AG09309 (cell line): ENCODE data around the gene CALML6.
A peak's percentile ranks its signal among the peaks of the same experiment; 100 is the strongest.

ENCODE experiments used
- DNase-seq: peaks from one replicate; pipeline ENCODE4 v3.0.0-alpha.2; 2010; ENCODE audit warnings: low read depth
- H3K4me3 ChIP-seq: 2 replicates; pipeline ENCODE4 v1.5.1; 2011; ENCODE audit warnings: mild to moderate bottlenecking, low read depth, low read length, moderate library complexity; ENCODE audit not compliant: control insufficient read depth
- TF ChIP-seq, protein P1 (sequence below): IDR thresholded peaks from 2 replicates; pipeline ENCODE4 v1.5.1; 2011; ENCODE audit warnings: mild to moderate bottlenecking, low read depth, low read length, inconsistent platforms; ENCODE audit not compliant: insufficient read depth, control insufficient read depth; ENCODE audit errors: missing control alignments

Gene CALML6

DNA sequence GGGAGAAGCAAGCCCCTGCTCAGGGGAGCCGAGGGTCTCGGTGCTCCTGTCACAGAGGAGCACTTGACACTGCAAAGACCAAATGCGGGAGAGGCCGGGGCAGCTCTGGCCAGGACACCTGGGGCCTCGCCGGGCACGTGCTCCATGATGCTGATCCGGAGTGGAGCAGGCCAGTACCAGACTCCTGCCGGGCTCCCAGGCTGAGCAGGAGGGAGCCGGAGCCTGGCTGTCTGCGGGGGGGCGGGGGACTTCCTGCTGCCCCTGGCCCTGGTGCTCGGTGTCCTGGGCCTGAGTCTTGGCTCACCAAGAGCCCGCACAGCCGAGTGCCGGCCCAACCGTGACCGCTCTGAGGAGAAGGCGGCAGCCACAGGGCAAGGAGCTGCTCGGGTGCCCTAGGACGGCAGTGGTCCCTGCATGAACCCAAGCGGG, 42.5 kb downstream of the CALML6 start:
- no peak for DNase-seq
- TF ChIP-seq, protein P1, sequence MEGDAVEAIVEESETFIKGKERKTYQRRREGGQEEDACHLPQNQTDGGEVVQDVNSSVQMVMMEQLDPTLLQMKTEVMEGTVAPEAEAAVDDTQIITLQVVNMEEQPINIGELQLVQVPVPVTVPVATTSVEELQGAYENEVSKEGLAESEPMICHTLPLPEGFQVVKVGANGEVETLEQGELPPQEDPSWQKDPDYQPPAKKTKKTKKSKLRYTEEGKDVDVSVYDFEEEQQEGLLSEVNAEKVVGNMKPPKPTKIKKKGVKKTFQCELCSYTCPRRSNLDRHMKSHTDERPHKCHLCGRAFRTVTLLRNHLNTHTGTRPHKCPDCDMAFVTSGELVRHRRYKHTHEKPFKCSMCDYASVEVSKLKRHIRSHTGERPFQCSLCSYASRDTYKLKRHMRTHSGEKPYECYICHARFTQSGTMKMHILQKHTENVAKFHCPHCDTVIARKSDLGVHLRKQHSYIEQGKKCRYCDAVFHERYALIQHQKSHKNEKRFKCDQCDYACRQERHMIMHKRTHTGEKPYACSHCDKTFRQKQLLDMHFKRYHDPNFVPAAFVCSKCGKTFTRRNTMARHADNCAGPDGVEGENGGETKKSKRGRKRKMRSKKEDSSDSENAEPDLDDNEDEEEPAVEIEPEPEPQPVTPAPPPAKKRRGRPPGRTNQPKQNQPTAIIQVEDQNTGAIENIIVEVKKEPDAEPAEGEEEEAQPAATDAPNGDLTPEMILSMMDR: no peak
- no peak overlapping the region for H3K4me3 ChIP-seq

GRCh38 chr1:1958071-1958541, 43.0 kb downstream of the CALML6 start:
- H3K4me3 ChIP-seq: no peak overlapping the region
- DNase-seq: no peak
- TF ChIP-seq, protein P1: no peak

DNA sequence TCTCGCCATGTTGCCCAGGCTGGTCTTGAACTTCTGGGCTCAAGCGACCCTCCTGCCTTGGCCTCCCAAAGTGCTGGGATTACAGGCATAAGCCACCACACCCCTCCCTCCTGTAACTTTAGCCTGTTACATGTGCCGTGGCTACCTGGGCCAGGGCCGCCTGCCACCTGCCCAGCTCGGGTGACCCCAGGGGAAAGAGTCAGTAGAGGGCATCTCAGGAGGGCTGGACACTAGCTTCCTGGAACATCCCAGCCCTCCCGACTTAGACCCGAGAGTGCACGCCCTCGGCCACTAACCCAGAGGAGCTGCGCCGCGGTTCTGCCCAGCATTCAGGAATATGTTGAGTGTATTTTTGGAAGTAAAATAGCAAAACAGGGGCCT, 44.4 kb downstream of the CALML6 start:
- TF ChIP-seq, protein P1: no peak
- no peak overlapping the region for H3K4me3 ChIP-seq
- no peak for DNase-seq

DNA sequence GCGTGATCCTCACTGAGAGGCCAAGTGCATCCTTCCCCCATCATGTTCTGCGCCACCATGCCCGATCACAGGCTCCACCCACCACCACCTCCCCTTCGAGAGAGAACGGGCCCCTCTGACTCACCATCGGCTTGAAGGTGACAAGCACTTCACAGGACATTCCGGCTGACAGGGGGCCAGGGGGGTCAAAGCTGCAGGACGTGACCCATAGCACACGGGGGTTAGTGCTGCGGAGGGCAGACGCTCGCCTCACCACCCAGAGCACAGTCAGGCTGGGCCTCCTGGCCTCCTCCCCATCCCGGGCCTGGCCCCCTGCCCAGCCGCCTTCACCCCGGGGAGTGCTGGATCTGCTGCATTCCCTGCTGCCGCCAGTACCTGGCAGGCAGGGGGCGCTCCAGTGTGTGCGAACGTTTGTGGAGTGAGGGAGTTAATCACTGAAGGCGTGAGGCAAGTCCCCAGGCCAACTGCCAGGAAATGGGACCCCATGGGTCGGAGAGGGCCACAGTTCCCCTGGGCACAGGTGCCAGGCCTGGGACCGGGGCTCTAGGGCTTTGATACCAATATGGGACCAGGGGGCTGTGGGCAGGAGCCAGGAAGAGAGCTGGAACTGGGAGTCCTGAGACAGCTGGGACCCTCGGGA, 44.9 kb downstream of the CALML6 start:
- H3K4me3 ChIP-seq: no peak overlapping the region
- DNase-seq: no peak

DNA sequence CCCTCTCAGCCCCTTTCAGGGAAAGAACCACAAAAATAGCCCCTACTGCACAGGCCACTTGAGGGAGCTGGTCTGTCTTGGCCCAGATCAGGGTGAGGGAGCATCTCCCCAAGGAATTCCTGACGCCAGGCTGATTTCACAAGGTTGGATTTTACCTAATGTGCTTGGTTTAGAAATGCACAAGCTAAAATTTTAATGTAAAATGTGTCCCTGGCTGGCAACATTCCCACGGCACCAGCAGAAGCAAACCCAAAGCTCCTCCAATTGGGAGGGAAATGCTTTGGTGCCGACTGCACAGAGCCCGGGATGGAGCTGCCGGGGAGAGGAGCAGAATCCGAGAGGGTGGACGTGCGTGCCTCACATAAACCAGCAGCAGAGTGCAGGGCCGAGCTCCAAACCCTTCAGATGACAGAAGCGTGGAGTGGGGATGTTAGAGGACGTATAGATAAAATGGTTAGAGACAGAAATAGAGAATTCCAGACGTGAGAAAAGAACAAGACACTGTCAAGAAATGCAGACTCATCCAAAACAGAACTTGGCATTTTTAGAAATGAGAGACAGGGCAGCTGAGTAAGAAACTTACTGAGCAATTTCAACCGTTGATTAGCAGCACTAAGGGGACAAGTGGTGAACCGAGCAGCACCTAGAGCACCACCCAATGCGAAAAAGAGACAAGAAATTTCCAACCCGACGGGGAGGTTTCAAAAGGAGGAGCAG, 45.6 kb downstream of the CALML6 start:
- no peak overlapping the region for H3K4me3 ChIP-seq
- TF ChIP-seq, protein P1: no peak
- DNase-seq: no peak

More for the DNA sequence above, 44.9 kb downstream of the CALML6 start:
- TF ChIP-seq, protein P1: peak; percentile 82

GRCh38 chr1:1962752-1963151, 47.7 kb downstream of the CALML6 start:
- TF ChIP-seq, protein P1: no peak
- no peak for DNase-seq
- H3K4me3 ChIP-seq: no peak overlapping the region

GRCh38 chr1:1963570-1963969, 48.5 kb downstream of the CALML6 start:
- no peak overlapping the region for H3K4me3 ChIP-seq
- no peak for DNase-seq

More at GRCh38 chr1:1963570-1963969, 48.5 kb downstream of the CALML6 start:
- TF ChIP-seq, protein P1: no peak
